Breast epithelium (tissue), 3 donors: Measurements from ENCODE around the gene C2CD3.
"Not testable (repeated sequence)": the region's sequence is repeated elsewhere in the genome, so short reads cannot be mapped to it uniquely, and the experiment has no call there.

Experiments
- CTCF ChIP-seq, 3 donors: fragments of 450-650 bp; IDR thresholded peaks; one replicate each; pipeline ENCODE4 v1.5.1; 2016 to 2017; ENCODE audit warnings: antibody characterized with exemption in 3 of 3, mild to moderate bottlenecking in 3 of 3, moderate library complexity in 3 of 3
- POLR2AphosphoS5 ChIP-seq, 3 donors: sonication (generic); formaldehyde crosslinking; IDR thresholded peaks; one replicate each; pipeline ENCODE4 v1.6.1; 2017; ENCODE audit warnings: antibody characterized with exemption in 3 of 3

GRCh38 chr11:74065534-74065933, 105.3 kb downstream of the C2CD3 start:
- TF ChIP-seq CTCF, POLR2AphosphoS5 (IDR thresholded peaks at IDR 0.05): not testable (repeated sequence)
